GM19468 (cell line): Measurements from ENCODE around the gene CRMP1.

Experiments used
- ATAC-seq: cut with Tn5 transposase; IDR thresholded peaks from one replicate; pipeline ENCODE4 v1.9.1; 2021; ENCODE audit warnings: mild to moderate bottlenecking, moderate library complexity, moderate number of reproducible peaks; ENCODE audit not compliant: unreplicated experiment; ENCODE audit errors: extremely low read depth

Gene CRMP1

GRCh38 chr4:5921101-5921980, 28.5 kb upstream of the CRMP1 start:
- no peak for ATAC-seq

GRCh38 chr4:5919571-5919970, 26.7 kb upstream of the CRMP1 start:
- no peak for ATAC-seq

DNA sequence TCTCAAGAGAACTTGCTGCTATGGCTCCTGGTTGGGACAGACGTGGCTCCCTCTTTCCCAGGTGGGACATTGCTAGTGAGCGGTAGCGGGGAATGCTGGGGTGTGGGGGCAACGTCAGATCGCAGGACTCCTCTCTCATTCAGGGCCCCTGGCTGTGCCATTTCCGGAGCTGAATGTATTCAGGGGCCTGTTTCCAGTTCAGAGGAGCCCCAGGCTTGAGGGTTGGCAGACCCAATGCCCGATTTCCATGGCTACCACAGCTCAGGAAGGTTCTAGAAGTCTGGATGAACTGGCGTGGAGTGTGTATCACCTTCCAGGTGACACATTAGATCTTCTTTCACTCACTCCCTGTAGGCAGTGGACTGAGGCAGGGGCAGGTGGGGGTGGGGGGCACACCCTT, 26.2 kb upstream of the CRMP1 start:
- ATAC-seq = no peak

- ATAC-seq = no peak
Observed at GRCh38 chr4:5918331-5918985, 25.6 kb upstream of the CRMP1 start.

DNA sequence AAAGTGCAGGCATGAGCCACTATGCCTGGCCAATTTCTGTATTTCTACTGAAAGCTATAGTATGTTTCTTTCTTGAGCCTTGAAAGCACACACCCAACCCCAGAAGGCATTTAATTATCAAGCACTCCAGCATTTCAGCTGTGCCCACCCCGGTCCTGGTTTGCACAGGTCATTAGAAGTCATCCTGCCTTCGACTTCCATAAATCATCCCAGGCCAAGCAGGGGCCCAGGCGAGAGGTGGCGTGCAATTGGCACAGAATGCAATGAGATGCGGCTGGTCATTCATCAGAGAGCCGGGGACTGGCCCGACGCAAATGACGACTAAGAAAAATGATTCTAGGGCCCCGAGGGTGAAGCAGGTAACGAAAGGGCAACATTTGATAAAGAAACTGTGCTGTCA, 24.8 kb upstream of the CRMP1 start:
- no peak for ATAC-seq

DNA sequence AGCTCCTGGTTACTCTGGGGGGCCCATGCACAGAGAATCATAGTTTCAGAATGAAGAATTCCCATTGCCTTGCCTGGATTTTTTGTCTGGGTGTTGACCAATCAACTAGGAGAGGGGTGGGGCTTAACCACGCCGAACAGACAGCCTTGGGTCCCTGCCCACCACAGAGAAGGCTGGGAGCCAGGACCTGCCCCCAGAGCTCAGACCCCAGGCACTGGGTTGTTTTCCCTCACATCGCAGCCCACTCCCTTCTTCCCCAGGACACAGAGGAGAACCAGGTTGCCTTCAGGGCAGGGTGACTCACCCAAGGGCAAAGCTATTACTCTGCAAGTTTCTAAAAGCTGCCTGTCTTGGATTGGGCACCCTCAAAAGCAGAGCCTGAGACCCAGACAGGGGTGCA, 23.3 kb upstream of the CRMP1 start:
- ATAC-seq = no peak

DNA sequence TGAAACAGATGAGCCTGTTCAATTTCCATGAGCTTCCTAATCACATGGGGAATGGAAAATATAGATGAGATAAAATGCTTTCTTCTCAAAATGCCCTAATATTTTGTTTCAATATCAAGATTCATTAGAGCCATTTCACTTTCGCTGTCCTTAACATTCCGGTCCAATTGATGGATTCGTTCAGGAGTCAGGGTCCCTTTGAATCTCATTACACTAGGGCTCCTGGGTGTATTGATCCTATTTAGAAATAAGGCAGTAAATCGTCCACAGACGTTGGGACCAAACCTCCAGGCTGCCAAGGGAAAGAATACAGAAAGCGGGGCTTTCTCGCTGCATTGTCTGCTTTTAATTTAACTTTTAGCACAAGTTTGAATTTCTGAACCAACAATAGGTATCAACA, 20.6 kb upstream of the CRMP1 start:
- no peak for ATAC-seq

GRCh38 chr4:5912614-5913019, 19.7 kb upstream of the CRMP1 start:
- ATAC-seq = no peak

- no peak for ATAC-seq
Observed at GRCh38 chr4:5908876-5909427, 16.1 kb upstream of the CRMP1 start.

DNA sequence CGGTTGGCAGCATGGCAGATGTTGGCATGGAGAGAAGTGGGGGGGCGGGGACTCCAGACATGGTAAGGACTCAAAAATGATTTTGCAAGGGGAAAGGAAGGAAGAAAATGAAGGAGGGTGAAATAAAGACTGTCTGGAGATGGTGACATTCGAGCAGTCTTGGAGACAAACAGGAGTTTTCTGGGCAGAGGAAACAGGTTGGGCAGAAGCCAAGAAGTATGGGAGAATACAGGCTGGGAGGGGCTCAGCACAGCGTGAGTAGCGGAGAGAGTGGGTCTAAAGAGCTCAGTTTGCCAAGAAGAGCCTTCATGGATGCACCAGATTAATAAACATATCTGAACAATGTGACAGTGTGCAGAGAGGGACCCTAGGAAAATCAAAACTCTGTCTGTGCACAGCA, 13.3 kb upstream of the CRMP1 start:
- ATAC-seq = no peak

DNA sequence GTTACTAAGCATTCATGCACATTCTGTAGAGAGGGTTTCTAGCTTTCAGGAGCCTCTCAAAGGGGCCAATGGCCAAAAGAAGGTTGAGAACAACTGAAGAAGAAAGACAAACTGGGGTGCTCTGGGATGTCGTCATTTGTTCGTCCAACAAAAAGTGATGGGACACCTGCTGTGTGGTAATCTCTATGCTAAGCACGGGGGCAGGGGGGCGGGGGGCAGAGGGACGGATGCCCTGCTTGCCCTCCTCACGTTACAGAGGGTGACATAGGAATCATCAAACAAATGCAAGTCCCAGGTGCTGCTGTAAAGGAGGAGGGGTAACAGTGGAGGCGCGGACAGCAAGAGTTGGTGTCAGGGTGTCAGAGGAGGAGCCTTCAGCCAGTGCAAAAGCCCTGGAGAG, 12.8 kb upstream of the CRMP1 start:
- no peak for ATAC-seq

DNA sequence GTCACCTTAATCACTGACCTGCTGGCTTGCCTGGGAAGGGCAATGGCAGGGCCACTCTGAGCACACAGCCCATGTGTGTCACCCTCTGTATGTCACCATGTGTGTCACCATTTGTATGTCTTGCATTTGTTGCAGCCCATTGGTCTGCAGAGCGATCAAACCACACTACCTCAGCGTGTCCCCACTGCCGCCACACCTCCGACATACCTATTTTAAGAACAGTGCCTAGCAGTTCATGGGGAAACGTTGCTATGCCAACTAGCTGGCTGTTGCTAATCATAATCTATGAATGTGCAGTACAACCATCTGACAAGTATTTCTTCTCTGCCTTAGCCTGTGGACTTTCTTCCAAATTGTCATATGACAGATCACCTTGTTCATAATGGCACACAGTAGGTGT, 8.0 kb upstream of the CRMP1 start:
- ATAC-seq = no peak

GRCh38 chr4:5899881-5900280, 7.0 kb upstream of the CRMP1 start:
- ATAC-seq = no peak

- no peak for ATAC-seq
Observed at GRCh38 chr4:5899396-5899795, 6.5 kb upstream of the CRMP1 start.

DNA sequence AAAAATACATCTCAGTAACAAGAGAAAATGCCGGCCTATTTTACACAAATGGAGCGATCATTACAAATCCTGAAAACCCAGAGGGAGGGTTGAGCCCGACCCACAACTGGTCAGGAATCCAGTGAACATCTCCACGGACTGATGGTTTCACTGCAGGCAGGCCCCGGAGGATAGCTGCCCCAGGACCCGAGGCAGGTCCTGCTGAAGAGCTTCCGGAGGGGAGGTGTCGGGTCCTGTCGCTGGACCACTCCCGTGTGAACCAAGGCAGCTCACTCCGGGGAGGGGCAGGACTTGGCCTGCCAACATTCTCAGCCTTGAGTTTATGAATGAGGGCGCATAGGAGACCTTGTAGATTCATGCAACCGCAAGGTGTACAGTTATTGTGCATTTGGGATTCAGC, 4.8 kb upstream of the CRMP1 start:
- ATAC-seq = no peak

- ATAC-seq = no peak
Observed at GRCh38 chr4:5895287-5895686, 2.4 kb upstream of the CRMP1 start.

DNA sequence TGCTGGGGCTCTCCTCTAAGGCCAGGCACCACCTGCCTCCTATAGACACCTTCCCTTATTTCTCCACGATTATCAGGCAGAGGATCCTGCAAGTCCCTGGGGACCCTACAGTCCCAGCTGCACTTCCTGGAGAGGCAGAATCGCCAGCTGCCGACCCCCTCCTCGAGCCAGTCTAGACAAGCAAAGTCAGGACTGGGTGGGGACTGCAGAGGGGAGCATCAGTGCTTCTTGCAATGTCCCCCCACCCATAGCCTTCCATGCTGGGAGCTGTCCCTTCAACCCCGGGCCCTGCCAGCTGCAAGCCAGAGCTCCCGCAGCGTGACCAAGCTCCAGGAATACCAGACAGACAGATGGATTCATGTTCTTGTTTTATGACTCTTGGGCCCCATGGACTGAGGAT, 1.4 kb upstream of the CRMP1 start:
- no peak for ATAC-seq

- no peak for ATAC-seq
Observed at GRCh38 chr4:5893591-5893990, 705 bp upstream of the CRMP1 start.

- no peak for ATAC-seq
Observed at GRCh38 chr4:5892323-5893003, 423 bp downstream of the CRMP1 start.

DNA sequence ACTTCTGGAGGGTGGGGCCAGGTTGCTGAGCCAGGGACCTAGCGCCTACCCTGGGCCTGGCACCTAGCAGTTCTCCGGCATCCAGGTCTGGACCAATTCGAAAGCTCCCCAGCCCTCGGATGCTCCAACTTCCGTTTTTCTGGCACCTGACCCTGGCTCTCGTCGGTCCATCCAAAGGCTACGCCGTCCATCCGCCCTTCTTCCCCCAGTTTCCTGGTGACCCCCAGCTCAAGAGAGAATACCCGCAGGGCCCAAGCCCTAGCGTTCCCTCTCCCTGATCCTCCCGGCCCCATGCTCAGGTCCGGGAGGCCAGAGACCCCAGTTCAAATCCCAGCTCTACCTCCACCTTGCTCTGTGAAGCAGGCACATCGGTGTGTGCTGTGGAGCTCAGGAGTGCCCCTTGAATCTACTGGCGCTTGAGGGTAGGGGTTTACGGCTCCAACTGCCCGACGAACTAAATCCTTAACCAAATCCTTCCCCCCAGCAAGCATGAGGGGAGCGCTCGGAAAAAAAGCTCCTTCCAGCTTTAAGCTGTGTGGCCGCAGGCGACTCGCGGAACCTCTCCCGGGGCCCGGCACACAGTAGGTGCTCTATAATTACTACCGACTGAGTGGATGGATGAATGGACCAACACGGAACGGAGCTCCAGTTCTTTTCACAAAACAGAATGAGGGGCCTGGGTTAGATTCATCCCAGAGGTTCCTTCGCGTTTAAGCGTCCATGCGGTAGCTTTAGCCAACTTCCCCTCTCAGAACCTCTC, 1.1 kb downstream of the CRMP1 start:
- no peak for ATAC-seq
